ENCODE measurements around the gene NME7.

GRCh38 chr1:169117014-169117413 is 250.6 kb downstream of the NME7 start:
- TF ChIP-seq EZH2 (IDR thresholded peaks at IDR 0.05; ENCODE audit: borderline replicate concordance, low read depth, low read length, poor library complexity, severe bottlenecking), result no peak
- TF ChIP-seq, protein P1, sequence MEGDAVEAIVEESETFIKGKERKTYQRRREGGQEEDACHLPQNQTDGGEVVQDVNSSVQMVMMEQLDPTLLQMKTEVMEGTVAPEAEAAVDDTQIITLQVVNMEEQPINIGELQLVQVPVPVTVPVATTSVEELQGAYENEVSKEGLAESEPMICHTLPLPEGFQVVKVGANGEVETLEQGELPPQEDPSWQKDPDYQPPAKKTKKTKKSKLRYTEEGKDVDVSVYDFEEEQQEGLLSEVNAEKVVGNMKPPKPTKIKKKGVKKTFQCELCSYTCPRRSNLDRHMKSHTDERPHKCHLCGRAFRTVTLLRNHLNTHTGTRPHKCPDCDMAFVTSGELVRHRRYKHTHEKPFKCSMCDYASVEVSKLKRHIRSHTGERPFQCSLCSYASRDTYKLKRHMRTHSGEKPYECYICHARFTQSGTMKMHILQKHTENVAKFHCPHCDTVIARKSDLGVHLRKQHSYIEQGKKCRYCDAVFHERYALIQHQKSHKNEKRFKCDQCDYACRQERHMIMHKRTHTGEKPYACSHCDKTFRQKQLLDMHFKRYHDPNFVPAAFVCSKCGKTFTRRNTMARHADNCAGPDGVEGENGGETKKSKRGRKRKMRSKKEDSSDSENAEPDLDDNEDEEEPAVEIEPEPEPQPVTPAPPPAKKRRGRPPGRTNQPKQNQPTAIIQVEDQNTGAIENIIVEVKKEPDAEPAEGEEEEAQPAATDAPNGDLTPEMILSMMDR (conservative IDR thresholded peaks at IDR 0.05; ENCODE audit: low read depth, low read length), result no peak

Measured in A673 (cell line).